Activated B cell treated with CpG ODN at 0.5 μM for 24 hours (primary cell): ENCODE measurements around the gene NDUFB2. TPM values are rescaled to one million over a fixed set of nuclear protein-coding genes. Genes with fewer than 3 reads are reported as not detected.

Source experiments
- ATAC-seq: fragments of 200-7000 bp; cut with Tn5 transposase; one replicate; pipeline ENCODE4 v1.10.0; 2021; ENCODE audit warnings: low read depth, mild to moderate bottlenecking, moderate library complexity
- CTCF ChIA-PET: fragments of 350-600 bp; sonication (Branson Sonifier 250); formaldehyde crosslinking; loops from one replicate; lab custom pipeline; 2021; ENCODE audit warnings: antibody characterized with exemption; lab: Charles Lee
- POLR2A ChIA-PET: fragments of 350-600 bp; sonication (Branson Sonifier 250); formaldehyde crosslinking; loops from one replicate; lab custom pipeline; 2021; ENCODE audit warnings: antibody characterized with exemption; lab: Charles Lee
- DNase-seq: peaks from one replicate; pipeline ENCODE4 v3.0.0; 2022
- H3K27ac Mint-ChIP-seq: one replicate; pipeline ENCODE4 v1.8.0; 2020; ENCODE audit warnings: mixed read lengths
- H3K27me3 Mint-ChIP-seq: one replicate; pipeline ENCODE4 v1.8.0; 2021; ENCODE audit warnings: mixed read lengths
- H3K36me3 Mint-ChIP-seq: one replicate; pipeline ENCODE4 v1.8.0; 2021; ENCODE audit warnings: low read depth, mixed read lengths
- H3K4me1 Mint-ChIP-seq: one replicate; pipeline ENCODE4 v1.8.0; 2021; ENCODE audit warnings: mixed read lengths
- H3K4me3 Mint-ChIP-seq: one replicate; pipeline ENCODE4 v1.8.0; 2020; ENCODE audit warnings: mild to moderate bottlenecking, mixed read lengths
- H3K9me3 Mint-ChIP-seq: one replicate; pipeline ENCODE4 v1.8.0; 2020; ENCODE audit warnings: mixed read lengths
- intact Hi-C: fragments of 100-400 bp; cut with micrococcal nuclease; formaldehyde crosslinking; loops from one replicate; pipeline ENCODE4 v1.15.1; 2024
- total RNA-seq: library from RNA; stranded (reverse); gene quantifications from 2 replicates; pipeline ENCODE4 v1.2.3, GENCODE V29; 2022
- TF ChIP-seq, protein P1 (sequence below): fragments of 200-600 bp; IDR thresholded peaks from one replicate; pipeline ENCODE4 v1.8.0; 2022; ENCODE audit warnings: antibody characterized with exemption, mild to moderate bottlenecking

Gene NDUFB2
- total RNA-seq, result 140 and 168 TPM in 2 replicates

DNA sequence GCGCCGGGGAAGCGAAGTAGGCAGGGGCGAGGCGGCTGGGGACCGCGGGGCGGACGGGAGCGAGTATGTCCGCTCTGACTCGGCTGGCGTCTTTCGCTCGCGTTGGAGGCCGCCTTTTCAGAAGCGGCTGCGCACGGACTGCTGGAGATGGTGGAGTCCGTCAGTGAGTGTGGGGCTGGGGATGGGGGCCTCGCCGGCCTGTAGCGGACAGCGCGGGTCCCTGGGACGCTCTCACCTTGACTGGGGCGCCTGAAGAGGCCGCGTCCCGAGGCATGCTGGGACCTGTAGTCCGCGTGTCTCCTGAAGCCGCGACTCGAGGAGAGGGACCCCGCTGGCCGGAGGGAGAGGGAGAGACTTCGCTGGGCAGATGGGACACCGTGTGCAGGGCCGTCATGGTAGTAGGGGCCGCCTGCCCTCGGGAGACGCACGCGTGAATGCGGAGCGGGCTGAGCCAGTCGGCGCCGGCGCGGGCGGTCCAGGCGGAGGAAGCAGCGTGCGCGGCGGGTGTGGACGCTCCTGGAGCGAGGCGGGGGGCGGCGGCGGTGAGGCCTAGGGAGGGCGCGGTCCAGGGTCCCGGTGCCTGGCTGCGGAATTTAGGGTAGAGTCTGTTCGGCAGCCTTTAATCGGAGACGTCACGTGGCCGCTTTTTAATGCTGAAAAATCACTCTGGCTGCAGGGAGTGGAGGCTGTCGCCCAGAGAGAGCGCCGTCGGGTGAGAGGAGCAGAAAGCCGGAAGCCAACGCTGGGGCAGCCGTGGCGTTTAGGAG, at the start of gene NDUFB2:
TSS of gene NDUFB2 (plus strand) at position 29 of the 767 bp plus-strand sequence. CDS start at position 66, 37 bp downstream.
- DNase-seq (peak; percentile 90), ATAC-seq (peak; percentile 86)
- POLR2A ChIA-PET, result interaction anchor here (0.6 to 2.3 kb wide), 9 partner anchors 11 to 1466 kb away, joined by 3 to 8 read pairs (median 6); partner anchors contain the start of genes ADCK2, MRPS33 and UBN2
- Mint-ChIP-seq H3K36me3 (peaks cover 24% of the 10 kb centered on the region), H3K27me3 (no peaks in the 10 kb centered on the region), H3K4me1 (peaks cover 34% of the 10 kb centered on the region), H3K4me3 (peak within 1 kb of the TSS; percentile 94), H3K9me3 (no peaks in the 10 kb centered on the region), H3K27ac (peak within 1 kb of the TSS; percentile 98)
- CTCF ChIA-PET, result no interaction called here
- intact Hi-C loops, result loop anchor here (1.0 to 5.0 kb wide), 9 partner anchors 21 to 1356 kb away; partner anchors contain the start of genes BRAF, FMC1, MRPS33 and SSBP1
- TF ChIP-seq, protein P1, sequence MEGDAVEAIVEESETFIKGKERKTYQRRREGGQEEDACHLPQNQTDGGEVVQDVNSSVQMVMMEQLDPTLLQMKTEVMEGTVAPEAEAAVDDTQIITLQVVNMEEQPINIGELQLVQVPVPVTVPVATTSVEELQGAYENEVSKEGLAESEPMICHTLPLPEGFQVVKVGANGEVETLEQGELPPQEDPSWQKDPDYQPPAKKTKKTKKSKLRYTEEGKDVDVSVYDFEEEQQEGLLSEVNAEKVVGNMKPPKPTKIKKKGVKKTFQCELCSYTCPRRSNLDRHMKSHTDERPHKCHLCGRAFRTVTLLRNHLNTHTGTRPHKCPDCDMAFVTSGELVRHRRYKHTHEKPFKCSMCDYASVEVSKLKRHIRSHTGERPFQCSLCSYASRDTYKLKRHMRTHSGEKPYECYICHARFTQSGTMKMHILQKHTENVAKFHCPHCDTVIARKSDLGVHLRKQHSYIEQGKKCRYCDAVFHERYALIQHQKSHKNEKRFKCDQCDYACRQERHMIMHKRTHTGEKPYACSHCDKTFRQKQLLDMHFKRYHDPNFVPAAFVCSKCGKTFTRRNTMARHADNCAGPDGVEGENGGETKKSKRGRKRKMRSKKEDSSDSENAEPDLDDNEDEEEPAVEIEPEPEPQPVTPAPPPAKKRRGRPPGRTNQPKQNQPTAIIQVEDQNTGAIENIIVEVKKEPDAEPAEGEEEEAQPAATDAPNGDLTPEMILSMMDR, result no peak

DNA sequence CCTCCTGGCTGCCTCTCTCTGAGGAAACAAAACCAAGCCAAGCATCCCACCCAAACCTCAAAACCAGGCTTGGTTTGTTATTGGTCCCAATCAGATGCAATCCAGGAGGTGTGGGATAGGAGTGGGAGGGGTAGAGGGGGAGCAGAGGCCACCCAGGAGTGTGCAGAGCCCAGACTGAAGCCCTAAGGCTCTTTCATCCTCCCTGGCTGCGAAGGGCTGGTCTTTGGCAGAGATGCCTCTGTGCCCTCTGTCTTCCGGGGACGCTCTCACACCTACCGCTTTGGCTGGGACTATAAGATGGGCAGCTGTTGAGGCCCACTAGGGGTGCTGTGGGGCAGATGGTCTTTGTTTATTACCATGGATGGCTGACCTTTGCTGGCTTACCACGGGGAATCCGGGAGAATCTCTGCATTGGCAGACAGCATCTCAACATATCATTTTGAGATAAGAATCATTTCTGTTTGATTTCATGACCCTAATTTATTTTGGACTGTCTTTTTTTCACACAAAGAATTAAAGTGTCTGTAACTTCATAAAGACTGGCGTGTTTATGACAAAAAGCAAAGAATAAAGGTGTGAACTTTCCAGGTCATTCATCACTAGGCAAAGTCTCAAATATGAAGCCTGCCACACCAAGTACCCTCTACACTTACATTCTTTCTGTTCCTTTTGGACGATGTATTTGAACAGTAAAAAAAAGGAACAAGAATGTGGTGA, 49.4 kb upstream of the NDUFB2 start:
- Mint-ChIP-seq H3K4me1 (peaks cover 12% of the 10 kb centered on the region), H3K9me3 (no peaks in the 10 kb centered on the region), H3K27ac (peak overlapping the region; percentile 1), H3K27me3 (peaks cover 9% of the 10 kb centered on the region), H3K36me3 (no peaks in the 10 kb centered on the region), H3K4me3 (no peak overlapping the region)
- DNase-seq, result peak; percentile 27
- POLR2A ChIA-PET, result interaction anchor here (0.9 kb wide), 1 partner anchor 169 kb away, joined by 3 read pairs; no protein-coding TSS in a partner anchor
- intact Hi-C loops, result loop anchor here (2.0 kb wide), 1 partner anchor 50 kb away; the partner anchor contains the start of gene NDUFB2
- TF ChIP-seq, protein P1, result no peak
- CTCF ChIA-PET, result no interaction called here
- peak; percentile 97 for ATAC-seq

DNA sequence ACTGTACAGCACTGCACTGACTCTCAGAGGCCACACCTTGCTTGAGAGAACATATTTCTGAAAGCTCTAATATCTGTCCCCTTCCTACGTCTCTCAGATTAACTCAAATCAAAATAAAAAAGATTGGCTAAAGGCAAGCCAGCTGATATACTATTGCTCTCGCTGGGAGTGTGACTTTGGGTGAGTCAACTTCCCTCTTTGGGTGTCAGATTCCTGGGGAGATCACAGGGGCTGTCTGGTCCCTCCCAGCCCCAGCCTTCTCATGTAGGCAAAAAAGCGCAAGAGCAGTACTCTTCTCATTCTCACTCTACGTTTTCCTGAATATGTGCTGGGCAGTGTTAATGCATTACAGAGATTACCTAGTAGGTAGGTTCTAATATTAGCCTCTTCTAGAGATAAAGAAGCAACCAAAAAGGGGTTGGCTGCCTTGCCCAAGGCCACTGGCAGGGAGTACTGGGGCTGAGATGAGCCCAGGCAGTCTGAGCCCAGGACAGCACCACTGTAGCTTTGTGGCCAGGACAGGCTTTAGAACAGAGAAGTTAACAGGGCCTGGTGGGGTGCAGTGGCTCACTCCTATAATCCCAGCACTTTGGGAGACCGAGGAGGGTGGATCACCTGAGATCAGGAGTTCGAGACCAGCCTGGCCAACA, 46.8 kb upstream of the NDUFB2 start:
- TF ChIP-seq, protein P1, result no peak
- Mint-ChIP-seq H3K4me1 (peaks cover 12% of the 10 kb centered on the region), H3K4me3 (no peak overlapping the region), H3K9me3 (no peaks in the 10 kb centered on the region), H3K36me3 (no peaks in the 10 kb centered on the region), H3K27ac (no peak overlapping the region), H3K27me3 (peaks cover 2% of the 10 kb centered on the region)
- POLR2A ChIA-PET, result no interaction called here
- ATAC-seq (no peak), DNase-seq (no peak)
- intact Hi-C loops, result no loop called here
- CTCF ChIA-PET, result no interaction called here

DNA sequence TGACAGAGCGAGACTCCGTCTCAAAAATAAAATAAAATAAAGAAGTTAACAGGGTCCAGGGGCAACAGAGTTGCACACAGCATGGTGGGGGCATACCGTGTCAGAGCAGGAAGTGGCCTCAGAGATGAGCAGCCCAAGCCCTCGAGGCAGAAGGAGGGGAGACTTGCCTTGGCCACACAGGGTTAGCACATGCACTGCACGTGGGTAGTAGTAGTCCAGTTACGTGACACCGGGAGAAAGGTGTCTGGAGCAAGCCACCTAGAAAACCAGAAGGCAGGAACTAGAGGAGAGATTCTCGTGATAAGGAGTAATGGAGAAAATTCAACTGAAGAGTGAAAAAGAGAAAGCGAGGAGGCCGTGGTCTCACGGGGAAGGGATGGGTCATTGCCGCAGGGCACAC, 46.1 kb upstream of the NDUFB2 start:
- Mint-ChIP-seq H3K36me3 (no peaks in the 10 kb centered on the region), H3K27me3 (peaks cover 2% of the 10 kb centered on the region), H3K27ac (no peak overlapping the region), H3K4me1 (peaks cover 12% of the 10 kb centered on the region), H3K4me3 (no peak overlapping the region), H3K9me3 (no peaks in the 10 kb centered on the region)
- TF ChIP-seq, protein P1, result no peak
- ATAC-seq (no peak), DNase-seq (no peak)
- CTCF ChIA-PET, result interaction anchor here (4.4 kb wide), 1 partner anchor 132 kb away, joined by 50 read pairs; no protein-coding TSS in a partner anchor
- POLR2A ChIA-PET, result no interaction called here
- intact Hi-C loops, result no loop called here
